ENCODE data around the gene LSM7.

The LSM7 gene

GRCh38 chr19:2338055-2338615 is 9.7 kb upstream of the LSM7 start:
- no peak for DNase-seq (ENCODE audit: low read depth in 2 of 2)

- no peak for DNase-seq (ENCODE audit: low read depth in 2 of 2)
Measured at GRCh38 chr19:2337329-2337707, 8.9 kb upstream of the LSM7 start.

GRCh38 chr19:2336528-2337328 is 8.3 kb upstream of the LSM7 start:
- DNase-seq (ENCODE audit: low read depth in 2 of 2) = no peak

- no peak for DNase-seq (ENCODE audit: low read depth in 2 of 2)
Measured at GRCh38 chr19:2335848-2336247, 7.5 kb upstream of the LSM7 start.

- DNase-seq (ENCODE audit: low read depth in 2 of 2) = no peak
Measured at GRCh38 chr19:2334986-2335846, 6.8 kb upstream of the LSM7 start.

- no peak for DNase-seq (ENCODE audit: low read depth in 2 of 2)
Measured at GRCh38 chr19:2334426-2334825, 6.0 kb upstream of the LSM7 start.

- no peak for DNase-seq (ENCODE audit: low read depth in 2 of 2)
Measured at GRCh38 chr19:2333807-2334211, 5.4 kb upstream of the LSM7 start.

GRCh38 chr19:2333027-2333806 is 4.8 kb upstream of the LSM7 start:
- no peak for DNase-seq (ENCODE audit: low read depth in 2 of 2)

- DNase-seq (ENCODE audit: low read depth in 2 of 2) = peak in 1 of 2 donors; percentile 26
Measured at GRCh38 chr19:2332341-2333026, 4.1 kb upstream of the LSM7 start.

- no peak for DNase-seq (ENCODE audit: low read depth in 2 of 2)
Measured at GRCh38 chr19:2331601-2332246, 3.3 kb upstream of the LSM7 start.

- no peak for DNase-seq (ENCODE audit: low read depth in 2 of 2)
Measured at GRCh38 chr19:2330632-2331284, 2.4 kb upstream of the LSM7 start.

- no peak for DNase-seq (ENCODE audit: low read depth in 2 of 2)
Measured at GRCh38 chr19:2330255-2330631, 1.9 kb upstream of the LSM7 start.

- DNase-seq (ENCODE audit: low read depth in 2 of 2) = no peak
Measured at GRCh38 chr19:2329501-2329916, 1.1 kb upstream of the LSM7 start.

- no peak for DNase-seq (ENCODE audit: low read depth in 2 of 2)
Measured at GRCh38 chr19:2329149-2329478, 728 bp upstream of the LSM7 start.

GRCh38 chr19:2327773-2328400 is 499 bp downstream of the LSM7 start:
- peak in 1 of 2 donors; percentile 16 for DNase-seq (ENCODE audit: low read depth in 2 of 2)

- DNase-seq (ENCODE audit: low read depth in 2 of 2) = no peak
Measured at GRCh38 chr19:2326699-2327360, 1.6 kb downstream of the LSM7 start.

GRCh38 chr19:2325281-2326046 is 2.9 kb downstream of the LSM7 start:
- no peak for DNase-seq (ENCODE audit: low read depth in 2 of 2)

- no peak for DNase-seq (ENCODE audit: low read depth in 2 of 2)
Measured at GRCh38 chr19:2324220-2324948, 4.0 kb downstream of the LSM7 start.
